ENCODE results near the gene TPST1.

- TF ChIP-seq EZH2 (IDR thresholded peaks at IDR 0.05; ENCODE audit: insufficient read depth, low read length) (no peak), CTCF (IDR thresholded peaks at IDR 0.05; ENCODE audit: insufficient read depth, low read depth, low read length) (no peak)
Measured at GRCh38 chr7:66409493-66409892, 204.4 kb downstream of the TPST1 start.

All from astrocyte (in vitro differentiated cells and primary cell).